Duodenal mucosa (tissue), 2 donors: ENCODE data around the gene NEFH.
"Not testable (repeated sequence)": the region's sequence is repeated elsewhere in the genome, so short reads cannot be mapped to it uniquely, and the experiment has no call there.

Source experiments
- H3K27ac ChIP-seq: one replicate; pipeline ENCODE4 v1.7.0; 2013; ENCODE audit warnings: low read depth, low read length
- H3K27me3 ChIP-seq, 2 donors: one replicate each; pipeline ENCODE4 v1.7.0; 2013; ENCODE audit warnings: low read length in 2 of 2, control low read depth in 1 of 2; ENCODE audit not compliant: insufficient read depth in 2 of 2, control insufficient read depth in 1 of 2
- H3K36me3 ChIP-seq, 2 donors: one replicate each; pipeline ENCODE4 v1.7.0; 2013; ENCODE audit warnings: low read length in 2 of 2, control low read depth in 1 of 2; ENCODE audit not compliant: insufficient read depth in 2 of 2, control insufficient read depth in 1 of 2
- H3K4me1 ChIP-seq, 2 donors: one replicate each; pipeline ENCODE4 v1.7.0; 2013; ENCODE audit warnings: low read length in 2 of 2, control low read depth in 1 of 2; ENCODE audit not compliant: insufficient read depth in 2 of 2, control insufficient read depth in 1 of 2
- H3K4me3 ChIP-seq, 2 donors: one replicate each; pipeline ENCODE4 v1.7.0; 2013; ENCODE audit warnings: low read length in 2 of 2, low read depth in 1 of 2
- H3K9ac ChIP-seq, 2 donors: one replicate each; pipeline ENCODE4 v1.7.0; 2013; ENCODE audit warnings: low read length in 2 of 2, low read depth in 1 of 2
- H3K9me3 ChIP-seq, 2 donors: one replicate each; pipeline ENCODE4 v1.7.0; 2013; ENCODE audit warnings: low read length in 2 of 2, control low read depth in 1 of 2; ENCODE audit not compliant: control insufficient read depth in 1 of 2

NEFH gene

GRCh38 chr22:29479417-29480261 lies at the start of gene NEFH:
Gene NEFH, plus strand, starts transcription at chr22:29480218. Its CDS starts 45 bp downstream, at chr22:29480263.
- Histone ChIP-seq H3K9ac (no peak within 1 kb of the TSS), H3K27me3 (peaks cover 30 to 46% of the 10 kb centered on the region in 2 donors), H3K27ac (no peak within 1 kb of the TSS), H3K4me1 (no peaks in the 10 kb centered on the region), H3K9me3 (no peaks in the 10 kb centered on the region), H3K36me3 (no peaks in the 10 kb centered on the region), H3K4me3 (peak within 1 kb of the TSS in 1 of 2 donors; percentile 8)

GRCh38 chr22:29431986-29432385 lies 48.0 kb upstream of the NEFH start:
- Histone ChIP-seq H3K4me1 (no peaks in the 10 kb centered on the region), H3K9me3 (no peaks in the 10 kb centered on the region), H3K27me3 (peaks cover 12 to 20% of the 10 kb centered on the region in 2 donors), H3K27ac (no peak overlapping the region), H3K4me3 (no peak overlapping the region), H3K36me3 (no peaks in the 10 kb centered on the region), H3K9ac (no peak overlapping the region)

GRCh38 chr22:29433856-29434255 lies 46.2 kb upstream of the NEFH start:
- no peak overlapping the region for H3K9ac ChIP-seq
- H3K27me3 ChIP-seq, result peaks cover 12 to 20% of the 10 kb centered on the region in 2 donors
- H3K36me3 ChIP-seq, result no peaks in the 10 kb centered on the region
- H3K27ac ChIP-seq, result no peak overlapping the region
- no peaks in the 10 kb centered on the region for H3K9me3 ChIP-seq
- H3K4me3 ChIP-seq, result no peak overlapping the region
- H3K4me1 ChIP-seq, result no peaks in the 10 kb centered on the region

GRCh38 chr22:29434288-29434687 lies 45.7 kb upstream of the NEFH start:
- Histone ChIP-seq H3K4me3 (no peak overlapping the region), H3K9ac (no peak overlapping the region), H3K27me3 (peaks cover 12 to 20% of the 10 kb centered on the region in 2 donors), H3K9me3 (no peaks in the 10 kb centered on the region), H3K36me3 (no peaks in the 10 kb centered on the region), H3K27ac (no peak overlapping the region), H3K4me1 (no peaks in the 10 kb centered on the region)

GRCh38 chr22:29435236-29436136 lies 44.5 kb upstream of the NEFH start:
- H3K4me1 ChIP-seq, result no peaks in the 10 kb centered on the region
- H3K4me3 ChIP-seq, result no peak overlapping the region
- no peaks in the 10 kb centered on the region for H3K36me3 ChIP-seq
- peaks cover 12 to 19% of the 10 kb centered on the region in 2 donors for H3K27me3 ChIP-seq
- H3K9me3 ChIP-seq, result no peaks in the 10 kb centered on the region
- H3K27ac ChIP-seq, result no peak overlapping the region
- no peak overlapping the region for H3K9ac ChIP-seq

GRCh38 chr22:29438283-29438682 lies 41.7 kb upstream of the NEFH start, which contains the start of gene RFPL1:
Gene RFPL1, plus strand, starts transcription at chr22:29438583.
- not testable (repeated sequence) for H3K27ac ChIP-seq, H3K4me1 ChIP-seq, H3K9ac ChIP-seq, H3K36me3 ChIP-seq, H3K4me3 ChIP-seq, H3K9me3 ChIP-seq
- H3K27me3 ChIP-seq, result peaks cover 8 to 10% of the 10 kb centered on the region in 2 donors

- no peaks in the 10 kb centered on the region for H3K36me3 ChIP-seq
- no peaks in the 10 kb centered on the region for H3K9me3 ChIP-seq
- no peak overlapping the region for H3K4me3 ChIP-seq
- no peak overlapping the region for H3K9ac ChIP-seq
- no peaks in the 10 kb centered on the region for H3K4me1 ChIP-seq
- no peak overlapping the region for H3K27ac ChIP-seq
- H3K27me3 ChIP-seq, result no peaks in the 10 kb centered on the region
Observed at GRCh38 chr22:29442976-29443375, 37.0 kb upstream of the NEFH start.

- H3K36me3 ChIP-seq, result no peaks in the 10 kb centered on the region
- no peaks in the 10 kb centered on the region for H3K9me3 ChIP-seq
- no peak overlapping the region for H3K9ac ChIP-seq
- H3K27me3 ChIP-seq, result no peaks in the 10 kb centered on the region
- H3K27ac ChIP-seq, result no peak overlapping the region
- H3K4me3 ChIP-seq, result no peak overlapping the region
- no peaks in the 10 kb centered on the region for H3K4me1 ChIP-seq
Observed at GRCh38 chr22:29443452-29443851, 36.6 kb upstream of the NEFH start.

- H3K4me1 ChIP-seq, result no peaks in the 10 kb centered on the region
- no peaks in the 10 kb centered on the region for H3K36me3 ChIP-seq
- no peak overlapping the region for H3K4me3 ChIP-seq
- H3K9me3 ChIP-seq, result no peaks in the 10 kb centered on the region
- H3K27me3 ChIP-seq, result no peaks in the 10 kb centered on the region
- no peak overlapping the region for H3K9ac ChIP-seq
- H3K27ac ChIP-seq, result no peak overlapping the region
Observed at GRCh38 chr22:29443861-29444792, 35.9 kb upstream of the NEFH start.
